ENCODE results near the gene PCDHA12.
"Not testable (repeated sequence)": the region's sequence is repeated elsewhere in the genome, so short reads cannot be mapped to it uniquely, and the experiment has no call there.

The PCDHA12 gene

DNA sequence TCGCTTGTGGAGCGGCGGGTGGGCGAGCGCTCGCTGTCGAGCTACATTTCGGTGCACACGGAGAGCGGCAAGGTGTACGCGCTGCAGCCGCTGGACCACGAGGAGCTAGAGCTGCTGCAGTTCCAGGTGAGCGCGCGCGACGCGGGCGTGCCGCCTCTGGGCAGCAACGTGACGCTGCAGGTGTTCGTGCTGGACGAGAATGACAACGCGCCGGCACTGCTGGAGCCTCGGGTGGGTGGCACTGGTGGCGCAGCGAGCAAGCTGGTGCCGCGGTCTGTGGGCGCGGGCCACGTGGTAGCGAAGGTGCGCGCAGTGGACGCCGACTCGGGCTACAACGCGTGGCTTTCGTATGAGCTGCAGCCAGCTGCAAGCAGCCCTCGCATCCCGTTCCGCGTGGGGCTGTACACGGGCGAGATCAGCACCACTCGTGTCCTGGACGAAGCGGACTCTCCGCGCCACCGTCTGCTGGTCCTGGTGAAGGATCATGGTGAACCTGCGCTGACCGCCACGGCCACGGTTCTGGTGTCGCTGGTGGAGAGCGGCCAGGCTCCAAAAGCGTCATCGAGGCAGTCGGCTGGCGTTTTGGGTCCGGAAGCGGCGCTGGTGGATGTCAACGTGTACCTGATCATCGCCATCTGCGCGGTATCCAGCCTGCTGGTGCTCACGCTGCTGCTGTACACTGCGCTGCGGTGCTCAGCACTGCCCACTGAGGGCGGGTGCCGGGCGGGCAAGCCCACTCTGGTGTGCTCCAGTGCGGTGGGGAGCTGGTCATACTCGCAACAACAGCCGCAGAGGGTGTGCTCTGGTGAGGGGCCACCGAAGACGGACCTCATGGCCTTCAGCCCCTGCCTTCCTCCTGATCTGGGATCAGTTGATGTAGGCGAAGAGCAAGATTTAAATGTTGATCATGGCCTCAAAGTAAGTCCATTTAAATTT, 32.0 kb upstream of the PCDHA12 start:
- H3K4me3 ChIP-seq (ENCODE audit: low read length), result no peak overlapping the region

DNA sequence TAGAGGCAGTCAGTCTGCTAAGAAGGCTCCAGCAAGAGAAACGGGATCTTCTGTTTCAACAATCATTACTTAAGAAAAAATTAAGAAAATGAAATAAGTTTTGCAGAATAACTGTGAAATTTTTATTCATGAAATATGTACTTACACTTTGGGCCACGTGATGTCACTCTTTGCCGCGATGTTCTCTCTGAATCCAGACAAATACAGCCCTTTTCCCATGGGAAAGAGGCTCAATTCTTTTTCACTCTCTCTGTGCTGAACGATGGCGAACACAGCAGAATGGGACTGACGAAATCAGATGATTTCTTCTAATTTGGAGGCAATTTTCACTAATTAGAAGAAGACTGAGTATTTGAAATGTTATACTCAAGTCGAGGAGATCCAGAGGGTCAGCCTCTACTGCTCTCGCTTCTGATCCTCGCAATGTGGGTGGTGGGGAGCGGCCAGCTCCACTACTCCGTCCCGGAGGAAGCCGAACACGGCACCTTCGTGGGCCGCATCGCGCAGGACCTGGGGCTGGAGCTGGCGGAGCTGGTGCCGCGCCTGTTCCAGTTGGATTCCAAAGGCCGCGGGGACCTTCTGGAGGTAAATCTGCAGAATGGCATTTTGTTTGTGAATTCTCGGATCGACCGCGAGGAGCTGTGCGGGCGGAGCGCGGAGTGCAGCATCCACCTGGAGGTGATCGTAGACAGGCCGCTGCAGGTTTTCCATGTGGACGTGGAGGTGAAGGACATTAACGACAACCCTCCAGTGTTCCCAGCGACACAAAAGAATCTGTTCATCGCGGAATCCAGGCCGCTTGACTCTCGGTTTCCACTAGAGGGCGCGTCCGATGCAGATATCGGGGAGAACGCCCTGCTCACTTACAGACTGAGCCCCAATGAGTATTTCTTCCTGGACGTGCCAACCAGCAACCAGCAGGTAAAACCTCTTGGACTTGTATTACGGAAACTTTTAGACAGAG, 26.7 kb upstream of the PCDHA12 start, which contains the start of gene PCDHA9:
PCDHA9 (plus strand) TSS at position 244 of the 964 bp plus-strand sequence; CDS start at position 358, 114 bp downstream.
- not testable (repeated sequence) for DNase-seq (ENCODE audit: low read depth); H3K4me1 ChIP-seq (ENCODE audit: control insufficient read depth, insufficient read depth, low read length); H3K36me3 ChIP-seq (ENCODE audit: control insufficient read depth, insufficient read depth, low read length, severe bottlenecking); H3K9ac ChIP-seq (ENCODE audit: low read length); H3K27me3 ChIP-seq (replicated peaks; ENCODE audit: control insufficient read depth, insufficient read depth, low read length); H3K9me3 ChIP-seq (ENCODE audit: control insufficient read depth, low read length); H3K4me3 ChIP-seq (ENCODE audit: low read length)

More for the DNA sequence above, 32.0 kb upstream of the PCDHA12 start:
- no peaks in the 10 kb centered on the region for H3K27me3 ChIP-seq (replicated peaks; ENCODE audit: control insufficient read depth, insufficient read depth, low read length)
- no peak for DNase-seq (ENCODE audit: low read depth)
- H3K4me1 ChIP-seq (ENCODE audit: control insufficient read depth, insufficient read depth, low read length), result no peaks in the 10 kb centered on the region
- H3K36me3 ChIP-seq (ENCODE audit: control insufficient read depth, insufficient read depth, low read length, severe bottlenecking), result no peaks in the 10 kb centered on the region
- peaks cover 6% of the 10 kb centered on the region for H3K9me3 ChIP-seq (ENCODE audit: control insufficient read depth, low read length)
- H3K9ac ChIP-seq (ENCODE audit: low read length), result no peak overlapping the region

DNA sequence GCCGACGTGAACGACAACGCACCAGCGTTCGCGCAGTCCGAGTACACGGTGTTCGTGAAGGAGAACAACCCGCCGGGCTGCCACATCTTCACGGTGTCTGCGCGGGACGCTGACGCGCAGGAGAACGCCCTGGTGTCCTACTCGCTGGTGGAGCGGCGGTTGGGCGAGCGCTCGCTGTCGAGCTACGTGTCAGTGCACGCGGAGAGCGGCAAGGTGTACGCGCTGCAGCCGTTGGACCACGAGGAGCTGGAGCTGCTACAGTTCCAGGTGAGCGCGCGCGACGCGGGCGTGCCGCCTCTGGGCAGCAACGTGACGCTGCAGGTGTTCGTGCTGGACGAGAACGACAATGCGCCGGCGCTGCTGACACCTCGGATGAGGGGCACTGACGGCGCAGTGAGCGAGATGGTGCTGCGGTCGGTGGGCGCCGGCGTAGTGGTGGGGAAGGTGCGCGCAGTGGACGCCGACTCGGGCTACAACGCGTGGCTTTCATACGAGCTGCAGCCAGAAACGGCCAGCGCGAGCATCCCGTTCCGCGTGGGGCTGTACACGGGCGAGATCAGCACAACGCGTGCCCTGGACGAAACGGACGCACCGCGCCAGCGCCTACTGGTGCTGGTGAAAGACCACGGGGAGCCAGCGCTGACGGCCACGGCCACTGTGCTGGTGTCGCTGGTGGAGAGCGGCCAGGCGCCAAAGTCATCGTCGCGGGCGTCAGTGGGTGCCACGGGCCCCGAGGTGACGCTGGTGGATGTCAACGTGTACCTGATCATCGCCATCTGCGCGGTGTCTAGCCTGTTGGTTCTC, 25.1 kb upstream of the PCDHA12 start:
- H3K36me3 ChIP-seq (ENCODE audit: control insufficient read depth, insufficient read depth, low read length, severe bottlenecking), result not testable (repeated sequence)

DNA sequence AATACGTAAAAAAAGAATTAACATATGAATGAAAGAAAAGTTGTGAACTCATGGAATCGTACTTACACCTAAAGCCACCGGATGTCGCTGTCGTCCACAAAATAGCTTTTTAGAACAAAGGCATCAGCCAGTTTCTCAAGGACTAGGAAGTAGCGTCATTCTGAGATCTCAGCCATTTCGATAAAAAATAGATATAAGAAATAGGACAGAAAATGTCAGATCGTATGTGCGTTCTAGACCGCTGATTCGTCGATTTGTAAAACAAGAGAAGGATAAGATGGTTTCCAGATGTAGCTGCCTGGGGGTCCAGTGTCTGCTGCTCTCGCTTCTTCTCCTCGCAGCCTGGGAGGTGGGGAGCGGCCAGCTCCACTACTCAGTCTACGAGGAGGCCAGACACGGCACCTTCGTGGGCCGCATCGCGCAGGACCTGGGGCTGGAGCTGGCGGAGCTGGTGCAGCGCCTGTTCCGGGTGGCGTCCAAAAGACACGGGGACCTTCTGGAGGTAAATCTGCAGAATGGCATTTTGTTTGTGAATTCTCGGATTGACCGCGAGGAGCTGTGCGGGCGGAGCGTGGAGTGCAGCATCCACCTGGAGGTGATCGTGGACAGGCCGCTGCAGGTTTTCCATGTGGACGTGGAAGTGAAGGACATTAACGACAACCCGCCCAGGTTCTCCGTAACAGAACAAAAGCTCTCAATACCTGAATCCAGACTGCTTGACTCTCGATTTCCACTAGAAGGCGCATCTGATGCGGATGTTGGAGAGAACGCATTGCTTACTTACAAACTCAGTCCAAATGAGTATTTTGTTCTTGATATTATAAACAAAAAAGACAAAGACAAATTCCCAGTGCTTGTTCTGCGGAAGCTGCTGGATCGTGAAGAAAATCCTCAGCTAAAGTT, 19.1 kb upstream of the PCDHA12 start, which contains the start of gene PCDHA10:
PCDHA10 (plus strand) TSS at position 126 of the 903 bp plus-strand sequence; CDS start at position 278, 152 bp downstream.
- Histone ChIP-seq H3K4me3 (ENCODE audit: low read length) (no peak within 1 kb of the TSS), H3K4me1 (ENCODE audit: control insufficient read depth, insufficient read depth, low read length) (no peaks in the 10 kb centered on the region), H3K27me3 (replicated peaks; ENCODE audit: control insufficient read depth, insufficient read depth, low read length) (no peaks in the 10 kb centered on the region), H3K36me3 (ENCODE audit: control insufficient read depth, insufficient read depth, low read length, severe bottlenecking) (no peaks in the 10 kb centered on the region), H3K9me3 (ENCODE audit: control insufficient read depth, low read length) (peaks cover 3% of the 10 kb centered on the region), H3K9ac (ENCODE audit: low read length) (no peak within 1 kb of the TSS)
- no peak for DNase-seq (ENCODE audit: low read depth)

More for the DNA sequence above, 25.1 kb upstream of the PCDHA12 start:
- not testable (repeated sequence) for DNase-seq (ENCODE audit: low read depth); H3K27me3 ChIP-seq (replicated peaks; ENCODE audit: control insufficient read depth, insufficient read depth, low read length); H3K4me3 ChIP-seq (ENCODE audit: low read length); H3K4me1 ChIP-seq (ENCODE audit: control insufficient read depth, insufficient read depth, low read length); H3K9me3 ChIP-seq (ENCODE audit: control insufficient read depth, low read length); H3K9ac ChIP-seq (ENCODE audit: low read length)

DNA sequence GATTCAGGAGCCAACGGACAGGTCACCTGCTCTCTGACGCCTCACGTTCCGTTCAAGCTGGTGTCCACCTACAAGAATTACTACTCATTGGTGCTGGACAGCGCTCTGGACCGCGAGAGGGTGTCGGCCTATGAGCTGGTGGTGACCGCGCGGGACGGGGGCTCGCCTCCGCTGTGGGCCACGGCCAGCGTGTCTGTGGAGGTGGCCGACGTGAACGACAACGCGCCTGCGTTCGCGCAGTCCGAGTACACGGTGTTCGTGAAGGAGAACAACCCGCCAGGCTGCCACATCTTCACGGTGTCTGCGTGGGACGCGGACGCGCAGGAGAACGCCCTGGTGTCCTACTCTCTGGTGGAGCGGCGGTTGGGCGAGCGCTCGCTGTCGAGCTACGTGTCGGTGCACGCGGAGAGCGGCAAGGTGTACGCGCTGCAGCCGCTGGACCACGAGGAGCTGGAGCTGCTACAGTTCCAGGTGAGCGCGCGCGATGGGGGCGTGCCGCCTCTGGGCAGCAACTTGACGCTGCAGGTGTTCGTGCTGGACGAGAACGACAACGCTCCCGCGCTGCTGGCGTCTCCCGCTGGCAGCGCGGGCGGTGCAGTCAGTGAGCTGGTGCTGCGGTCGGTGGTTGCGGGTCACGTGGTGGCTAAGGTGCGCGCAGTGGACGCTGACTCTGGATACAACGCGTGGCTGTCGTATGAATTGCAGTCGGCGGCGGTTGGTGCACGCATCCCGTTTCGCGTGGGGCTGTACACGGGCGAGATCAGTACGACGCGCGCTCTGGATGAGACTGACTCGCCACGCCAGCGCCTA, 17.7 kb upstream of the PCDHA12 start:
- Histone ChIP-seq H3K9me3 (ENCODE audit: control insufficient read depth, low read length) (peaks cover 15% of the 10 kb centered on the region), H3K36me3 (ENCODE audit: control insufficient read depth, insufficient read depth, low read length, severe bottlenecking) (no peaks in the 10 kb centered on the region), H3K4me1 (ENCODE audit: control insufficient read depth, insufficient read depth, low read length) (no peaks in the 10 kb centered on the region), H3K4me3 (ENCODE audit: low read length) (no peak overlapping the region), H3K27me3 (replicated peaks; ENCODE audit: control insufficient read depth, insufficient read depth, low read length) (no peaks in the 10 kb centered on the region), H3K9ac (ENCODE audit: low read length) (no peak overlapping the region)
- no peak for DNase-seq (ENCODE audit: low read depth)

DNA sequence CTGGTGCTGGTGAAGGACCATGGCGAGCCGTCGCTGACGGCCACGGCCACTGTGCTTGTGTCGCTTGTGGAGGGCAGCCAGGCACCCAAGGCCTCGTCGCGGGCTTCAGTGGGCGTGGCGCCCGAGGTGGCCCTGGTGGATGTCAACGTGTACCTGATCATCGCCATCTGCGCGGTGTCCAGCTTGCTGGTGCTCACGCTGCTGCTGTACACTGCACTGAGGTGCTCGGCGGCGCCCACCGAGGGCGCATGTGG, 17.2 kb upstream of the PCDHA12 start:
- H3K9ac ChIP-seq (ENCODE audit: low read length), result no peak overlapping the region
- H3K4me1 ChIP-seq (ENCODE audit: control insufficient read depth, insufficient read depth, low read length), result no peaks in the 10 kb centered on the region
- H3K27me3 ChIP-seq (replicated peaks; ENCODE audit: control insufficient read depth, insufficient read depth, low read length), result no peaks in the 10 kb centered on the region
- H3K4me3 ChIP-seq (ENCODE audit: low read length), result no peak overlapping the region
- peaks cover 19% of the 10 kb centered on the region for H3K9me3 ChIP-seq (ENCODE audit: control insufficient read depth, low read length)
- no peaks in the 10 kb centered on the region for H3K36me3 ChIP-seq (ENCODE audit: control insufficient read depth, insufficient read depth, low read length, severe bottlenecking)
- DNase-seq (ENCODE audit: low read depth), result no peak

DNA sequence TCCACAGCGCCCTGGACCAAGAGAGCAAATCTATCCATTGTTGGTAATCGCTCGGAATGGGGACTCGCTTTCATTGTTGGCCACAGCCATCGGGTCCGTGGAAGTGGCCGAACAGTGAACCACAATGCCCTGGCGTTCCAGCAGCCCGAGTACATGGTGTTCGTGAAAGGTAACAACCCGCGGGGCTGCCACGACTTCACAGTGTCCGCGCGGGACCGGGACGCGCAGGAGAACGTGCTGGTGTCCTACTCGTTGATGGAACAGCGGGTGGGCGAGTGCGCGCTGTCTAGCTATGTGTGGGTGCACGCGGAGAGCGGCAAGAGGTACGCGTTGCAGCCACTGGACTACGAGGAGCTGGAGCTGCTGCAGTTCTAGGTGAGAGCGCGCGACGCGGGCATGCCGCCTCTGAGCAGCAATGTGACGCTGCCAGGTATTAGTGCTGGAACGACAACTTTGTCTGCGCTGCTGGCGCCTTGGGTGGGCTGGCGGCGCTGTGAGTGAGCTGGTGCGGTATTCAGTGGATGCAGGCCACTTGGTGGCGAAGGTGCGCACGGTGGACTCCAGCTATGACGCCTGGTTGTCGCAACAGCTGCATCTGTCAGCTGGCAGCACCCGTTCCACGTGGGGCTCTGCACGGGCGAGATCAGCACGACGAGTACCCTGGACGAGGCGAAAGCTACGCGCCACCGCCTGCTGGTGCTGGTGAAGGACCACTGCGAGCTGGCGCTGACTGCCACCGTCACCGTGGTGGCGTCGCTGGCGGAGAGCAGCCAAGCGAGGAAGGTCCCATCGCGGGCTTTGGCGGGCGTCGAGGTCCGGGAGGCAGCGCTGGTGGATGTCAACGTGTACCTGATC, 12.4 kb upstream of the PCDHA12 start:
- H3K36me3 ChIP-seq (ENCODE audit: control insufficient read depth, insufficient read depth, low read length, severe bottlenecking), result no peaks in the 10 kb centered on the region

DNA sequence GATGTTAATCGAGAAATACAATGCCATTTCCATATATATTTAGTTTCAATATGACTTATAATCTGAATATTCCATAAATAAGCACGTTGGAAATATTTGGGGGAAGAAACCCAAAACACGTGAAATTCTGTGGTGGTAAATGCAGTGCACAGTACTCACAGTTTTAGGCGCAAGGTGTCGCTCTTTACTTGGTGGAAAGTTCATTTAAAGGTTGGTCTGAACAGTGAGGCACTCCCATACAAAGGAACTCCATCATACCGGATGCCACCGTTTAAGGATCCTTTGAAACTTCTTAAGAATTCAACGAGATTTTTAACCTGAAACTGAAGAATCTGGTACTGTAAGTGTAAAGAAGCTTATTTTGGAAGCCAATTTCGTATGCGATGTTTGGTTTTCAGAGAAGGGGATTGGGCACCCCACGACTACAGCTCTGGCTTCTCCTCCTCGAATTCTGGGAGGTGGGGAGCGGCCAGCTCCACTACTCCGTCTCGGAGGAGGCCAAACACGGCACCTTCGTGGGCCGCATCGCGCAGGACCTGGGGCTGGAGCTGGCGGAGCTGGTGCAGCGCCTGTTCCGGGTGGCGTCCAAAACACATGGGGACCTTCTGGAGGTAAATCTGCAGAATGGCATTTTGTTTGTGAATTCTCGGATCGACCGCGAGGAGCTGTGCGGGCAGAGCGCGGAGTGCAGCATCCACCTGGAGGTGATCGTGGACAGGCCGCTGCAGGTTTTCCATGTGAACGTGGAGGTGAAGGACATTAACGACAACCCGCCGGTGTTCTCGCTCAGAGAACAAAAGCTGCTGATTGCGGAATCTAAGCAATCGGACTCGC, 6.2 kb upstream of the PCDHA12 start, which contains the start of gene PCDHA11:
PCDHA11 (plus strand) TSS at position 237 of the 834 bp plus-strand sequence; CDS start at position 384, 147 bp downstream.
- DNase-seq (ENCODE audit: low read depth), result peak; percentile 8
- Histone ChIP-seq H3K4me3 (ENCODE audit: low read length) (no peak within 1 kb of the TSS), H3K36me3 (ENCODE audit: control insufficient read depth, insufficient read depth, low read length, severe bottlenecking) (no peaks in the 10 kb centered on the region), H3K4me1 (ENCODE audit: control insufficient read depth, insufficient read depth, low read length) (no peaks in the 10 kb centered on the region), H3K9ac (ENCODE audit: low read length) (no peak within 1 kb of the TSS), H3K9me3 (ENCODE audit: control insufficient read depth, low read length) (peaks cover 30% of the 10 kb centered on the region), H3K27me3 (replicated peaks; ENCODE audit: control insufficient read depth, insufficient read depth, low read length) (no peaks in the 10 kb centered on the region)

More for the DNA sequence above, 12.4 kb upstream of the PCDHA12 start:
- Histone ChIP-seq H3K9me3 (ENCODE audit: control insufficient read depth, low read length) (peaks cover 29% of the 10 kb centered on the region), H3K4me1 (ENCODE audit: control insufficient read depth, insufficient read depth, low read length) (no peaks in the 10 kb centered on the region), H3K27me3 (replicated peaks; ENCODE audit: control insufficient read depth, insufficient read depth, low read length) (no peaks in the 10 kb centered on the region), H3K9ac (ENCODE audit: low read length) (no peak overlapping the region), H3K4me3 (ENCODE audit: low read length) (no peak overlapping the region)
- no peak for DNase-seq (ENCODE audit: low read depth)

Data from adipocyte (in vitro differentiated cells).